Measurements from ENCODE around the gene PRKCI. TPM values are rescaled to one million over a fixed set of nuclear protein-coding genes. Genes with fewer than 3 reads are reported as not detected.

The PRKCI gene
- total and polyA plus RNA-seq, 2 donors = 21.9 to 23.1 TPM

- H3K9me3 ChIP-seq (ENCODE audit: control insufficient read depth in 2 of 2, insufficient read depth in 1 of 2, low read length in 1 of 2) = no peaks in the 10 kb centered on the region
- no peak for DNase-seq (ENCODE audit: low read depth in 6 of 9, low spot score in 9 of 9)
- no peaks in the 10 kb centered on the region for H3K27me3 ChIP-seq (ENCODE audit: control insufficient read depth in 2 of 2, insufficient read depth in 1 of 2, low read length in 1 of 2)
- no peak overlapping the region for H3K4me3 ChIP-seq (ENCODE audit: low read length in 2 of 2)
- no peaks in the 10 kb centered on the region for H3K4me1 ChIP-seq (ENCODE audit: control insufficient read depth in 2 of 2, insufficient read depth in 2 of 2, low read length in 2 of 2)
- 97% methylated on average over 1 of the region's 1 CpG for WGBS
- no peak overlapping the region for H3K27ac ChIP-seq (ENCODE audit: low read depth in 1 of 2, low read length in 1 of 2)
- H3K36me3 ChIP-seq (ENCODE audit: control insufficient read depth in 2 of 2, insufficient read depth in 2 of 2, low read length in 1 of 2) = peaks cover 0 to 22% of the 10 kb centered on the region in 2 donors
Measured at GRCh38 chr3:170240142-170240541, 17.9 kb downstream of the PRKCI start.

- Histone ChIP-seq H3K27ac (ENCODE audit: low read depth in 1 of 2, low read length in 1 of 2) (no peak overlapping the region), H3K27me3 (ENCODE audit: control insufficient read depth in 2 of 2, insufficient read depth in 1 of 2, low read length in 1 of 2) (no peaks in the 10 kb centered on the region), H3K4me3 (ENCODE audit: low read length in 2 of 2) (no peak overlapping the region), H3K36me3 (ENCODE audit: control insufficient read depth in 2 of 2, insufficient read depth in 2 of 2, low read length in 1 of 2) (peaks cover 0 to 21% of the 10 kb centered on the region in 2 donors), H3K9me3 (ENCODE audit: control insufficient read depth in 2 of 2, insufficient read depth in 1 of 2, low read length in 1 of 2) (no peaks in the 10 kb centered on the region), H3K4me1 (ENCODE audit: control insufficient read depth in 2 of 2, insufficient read depth in 2 of 2, low read length in 2 of 2) (no peaks in the 10 kb centered on the region)
- DNase-seq (ENCODE audit: low read depth in 6 of 9, low spot score in 9 of 9) = no peak
Measured at GRCh38 chr3:170240671-170241070, 18.4 kb downstream of the PRKCI start.

GRCh38 chr3:170244576-170244975 lies 22.4 kb downstream of the PRKCI start:
- Histone ChIP-seq H3K4me1 (ENCODE audit: control insufficient read depth in 2 of 2, insufficient read depth in 2 of 2, low read length in 2 of 2) (no peaks in the 10 kb centered on the region), H3K9me3 (ENCODE audit: control insufficient read depth in 2 of 2, insufficient read depth in 1 of 2, low read length in 1 of 2) (no peaks in the 10 kb centered on the region), H3K27me3 (ENCODE audit: control insufficient read depth in 2 of 2, insufficient read depth in 1 of 2, low read length in 1 of 2) (no peaks in the 10 kb centered on the region), H3K27ac (ENCODE audit: low read depth in 1 of 2, low read length in 1 of 2) (no peak overlapping the region), H3K4me3 (ENCODE audit: low read length in 2 of 2) (no peak overlapping the region), H3K36me3 (ENCODE audit: control insufficient read depth in 2 of 2, insufficient read depth in 2 of 2, low read length in 1 of 2) (peaks cover 0 to 9% of the 10 kb centered on the region in 2 donors)
- DNase-seq (ENCODE audit: low read depth in 6 of 9, low spot score in 9 of 9) = no peak
- WGBS = 94% methylated on average over 2 of the region's 2 CpGs

- H3K4me1 ChIP-seq (ENCODE audit: control insufficient read depth in 2 of 2, insufficient read depth in 2 of 2, low read length in 2 of 2) = no peaks in the 10 kb centered on the region
- no peak overlapping the region for H3K4me3 ChIP-seq (ENCODE audit: low read length in 2 of 2)
- H3K9me3 ChIP-seq (ENCODE audit: control insufficient read depth in 2 of 2, insufficient read depth in 1 of 2, low read length in 1 of 2) = no peaks in the 10 kb centered on the region
- peaks cover 0 to 7% of the 10 kb centered on the region in 2 donors for H3K36me3 ChIP-seq (ENCODE audit: control insufficient read depth in 2 of 2, insufficient read depth in 2 of 2, low read length in 1 of 2)
- DNase-seq (ENCODE audit: low read depth in 6 of 9, low spot score in 9 of 9) = no peak
- 93% methylated on average over 1 of the region's 1 CpG for WGBS
- H3K27me3 ChIP-seq (ENCODE audit: control insufficient read depth in 2 of 2, insufficient read depth in 1 of 2, low read length in 1 of 2) = no peaks in the 10 kb centered on the region
- H3K27ac ChIP-seq (ENCODE audit: low read depth in 1 of 2, low read length in 1 of 2) = no peak overlapping the region
Measured at GRCh38 chr3:170247875-170248274, 25.7 kb downstream of the PRKCI start.

- no peaks in the 10 kb centered on the region for H3K4me1 ChIP-seq (ENCODE audit: control insufficient read depth in 2 of 2, insufficient read depth in 2 of 2, low read length in 2 of 2)
- H3K36me3 ChIP-seq (ENCODE audit: control insufficient read depth in 2 of 2, insufficient read depth in 2 of 2, low read length in 1 of 2) = peaks cover 7 to 11% of the 10 kb centered on the region in 2 donors
- no peaks in the 10 kb centered on the region for H3K9me3 ChIP-seq (ENCODE audit: control insufficient read depth in 2 of 2, insufficient read depth in 1 of 2, low read length in 1 of 2)
- no peak overlapping the region for H3K27ac ChIP-seq (ENCODE audit: low read depth in 1 of 2, low read length in 1 of 2)
- no peak for DNase-seq (ENCODE audit: low read depth in 6 of 9, low spot score in 9 of 9)
- H3K27me3 ChIP-seq (ENCODE audit: control insufficient read depth in 2 of 2, insufficient read depth in 1 of 2, low read length in 1 of 2) = no peaks in the 10 kb centered on the region
- no peak overlapping the region for H3K4me3 ChIP-seq (ENCODE audit: low read length in 2 of 2)
- WGBS = 97% methylated on average over 3 of the region's 3 CpGs
Measured at GRCh38 chr3:170256597-170256996, 34.4 kb downstream of the PRKCI start.

GRCh38 chr3:170257145-170257544 lies 34.9 kb downstream of the PRKCI start:
- Histone ChIP-seq H3K36me3 (ENCODE audit: control insufficient read depth in 2 of 2, insufficient read depth in 2 of 2, low read length in 1 of 2) (peaks cover 7 to 11% of the 10 kb centered on the region in 2 donors), H3K9me3 (ENCODE audit: control insufficient read depth in 2 of 2, insufficient read depth in 1 of 2, low read length in 1 of 2) (no peaks in the 10 kb centered on the region), H3K27me3 (ENCODE audit: control insufficient read depth in 2 of 2, insufficient read depth in 1 of 2, low read length in 1 of 2) (no peaks in the 10 kb centered on the region), H3K27ac (ENCODE audit: low read depth in 1 of 2, low read length in 1 of 2) (no peak overlapping the region), H3K4me3 (ENCODE audit: low read length in 2 of 2) (no peak overlapping the region), H3K4me1 (ENCODE audit: control insufficient read depth in 2 of 2, insufficient read depth in 2 of 2, low read length in 2 of 2) (no peaks in the 10 kb centered on the region)
- 95% methylated on average over 2 of the region's 2 CpGs for WGBS
- DNase-seq (ENCODE audit: low read depth in 6 of 9, low spot score in 9 of 9) = no peak

- DNase-seq (ENCODE audit: low read depth in 6 of 9, low spot score in 9 of 9) = no peak
- WGBS = 98% methylated on average over 3 of the region's 3 CpGs
- no peak overlapping the region for H3K27ac ChIP-seq (ENCODE audit: low read depth in 1 of 2, low read length in 1 of 2)
- no peaks in the 10 kb centered on the region for H3K4me1 ChIP-seq (ENCODE audit: control insufficient read depth in 2 of 2, insufficient read depth in 2 of 2, low read length in 2 of 2)
- peaks cover 7 to 11% of the 10 kb centered on the region in 2 donors for H3K36me3 ChIP-seq (ENCODE audit: control insufficient read depth in 2 of 2, insufficient read depth in 2 of 2, low read length in 1 of 2)
- no peak overlapping the region for H3K4me3 ChIP-seq (ENCODE audit: low read length in 2 of 2)
- no peaks in the 10 kb centered on the region for H3K9me3 ChIP-seq (ENCODE audit: control insufficient read depth in 2 of 2, insufficient read depth in 1 of 2, low read length in 1 of 2)
- H3K27me3 ChIP-seq (ENCODE audit: control insufficient read depth in 2 of 2, insufficient read depth in 1 of 2, low read length in 1 of 2) = no peaks in the 10 kb centered on the region
Measured at GRCh38 chr3:170258105-170258487, 35.9 kb downstream of the PRKCI start.

- DNase-seq (ENCODE audit: low read depth in 6 of 9, low spot score in 9 of 9) = no peak
- Histone ChIP-seq H3K4me3 (ENCODE audit: low read length in 2 of 2) (no peak overlapping the region), H3K27ac (ENCODE audit: low read depth in 1 of 2, low read length in 1 of 2) (no peak overlapping the region), H3K36me3 (ENCODE audit: control insufficient read depth in 2 of 2, insufficient read depth in 2 of 2, low read length in 1 of 2) (peaks cover 13 to 17% of the 10 kb centered on the region in 2 donors), H3K9me3 (ENCODE audit: control insufficient read depth in 2 of 2, insufficient read depth in 1 of 2, low read length in 1 of 2) (no peaks in the 10 kb centered on the region), H3K27me3 (ENCODE audit: control insufficient read depth in 2 of 2, insufficient read depth in 1 of 2, low read length in 1 of 2) (no peaks in the 10 kb centered on the region), H3K4me1 (ENCODE audit: control insufficient read depth in 2 of 2, insufficient read depth in 2 of 2, low read length in 2 of 2) (no peaks in the 10 kb centered on the region)
- WGBS = 96% methylated on average over 4 of the region's 4 CpGs
Measured at GRCh38 chr3:170259907-170260306, 37.7 kb downstream of the PRKCI start.

GRCh38 chr3:170267793-170268192 lies 45.6 kb downstream of the PRKCI start:
- no peak overlapping the region for H3K4me3 ChIP-seq (ENCODE audit: low read length in 2 of 2)
- H3K9me3 ChIP-seq (ENCODE audit: control insufficient read depth in 2 of 2, insufficient read depth in 1 of 2, low read length in 1 of 2) = no peaks in the 10 kb centered on the region
- no peaks in the 10 kb centered on the region for H3K27me3 ChIP-seq (ENCODE audit: control insufficient read depth in 2 of 2, insufficient read depth in 1 of 2, low read length in 1 of 2)
- DNase-seq (ENCODE audit: low read depth in 6 of 9, low spot score in 9 of 9) = no peak
- peaks cover 14 to 22% of the 10 kb centered on the region in 2 donors for H3K36me3 ChIP-seq (ENCODE audit: control insufficient read depth in 2 of 2, insufficient read depth in 2 of 2, low read length in 1 of 2)
- WGBS = 98% methylated on average over 5 of the region's 5 CpGs
- no peak overlapping the region for H3K27ac ChIP-seq (ENCODE audit: low read depth in 1 of 2, low read length in 1 of 2)
- H3K4me1 ChIP-seq (ENCODE audit: control insufficient read depth in 2 of 2, insufficient read depth in 2 of 2, low read length in 2 of 2) = no peaks in the 10 kb centered on the region
